GM21737 (cell line): ENCODE measurements around the gene MTCL1.
A peak's percentile ranks its signal among the peaks of the same experiment; 100 is the strongest.

Experiments
- ATAC-seq: cut with Tn5 transposase; IDR thresholded peaks from one replicate; pipeline ENCODE4 v1.9.1; 2021; ENCODE audit warnings: mild to moderate bottlenecking, moderate library complexity; ENCODE audit not compliant: unreplicated experiment

The MTCL1 gene

GRCh38 chr18:8686611-8687010 is 18.7 kb upstream of the MTCL1 start:
- no peak for ATAC-seq

- ATAC-seq: no peak
These were observed 17.0 kb upstream of the MTCL1 start for GRCh38 chr18:8688216-8688800.

GRCh38 chr18:8688816-8689215 is 16.5 kb upstream of the MTCL1 start:
- no peak for ATAC-seq

DNA sequence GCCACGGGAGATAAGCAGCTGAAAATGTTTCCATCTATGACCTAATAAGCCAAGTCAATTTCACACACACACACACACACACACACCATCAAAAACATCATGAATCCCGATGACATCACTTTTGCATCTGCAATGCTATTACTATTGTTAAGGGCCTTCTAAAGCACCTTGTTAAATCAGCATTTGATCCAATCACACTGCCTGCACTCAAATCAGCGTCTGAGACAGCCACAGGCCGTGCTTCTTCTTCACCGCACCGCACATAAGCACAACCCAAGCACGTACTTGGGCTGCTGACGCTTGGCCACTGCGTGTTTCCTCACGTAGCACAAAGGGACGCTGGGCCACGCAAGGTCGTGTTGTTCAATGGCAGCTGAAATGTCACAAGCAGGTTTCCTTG is 15.8 kb upstream of the MTCL1 start:
- ATAC-seq: no peak

DNA sequence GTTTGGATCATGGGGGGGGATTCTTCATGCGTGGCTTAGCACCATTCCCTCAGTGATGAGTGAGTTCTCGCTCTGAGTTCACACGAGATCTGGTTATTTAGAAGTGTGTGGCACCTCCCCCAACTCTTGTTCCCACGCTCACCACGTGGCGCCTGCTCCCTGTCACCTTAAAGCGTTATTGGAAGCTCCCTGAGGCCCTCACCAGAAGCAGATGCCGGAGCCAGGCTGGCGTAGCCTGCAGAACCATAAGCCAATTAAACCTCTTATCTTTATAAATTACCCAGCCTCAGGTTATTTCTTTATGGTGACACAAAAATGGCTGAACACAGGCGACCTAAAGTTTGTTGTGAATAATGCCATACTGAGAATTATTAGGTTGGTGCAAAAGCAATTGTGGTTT is 10.5 kb upstream of the MTCL1 start:
- no peak for ATAC-seq

DNA sequence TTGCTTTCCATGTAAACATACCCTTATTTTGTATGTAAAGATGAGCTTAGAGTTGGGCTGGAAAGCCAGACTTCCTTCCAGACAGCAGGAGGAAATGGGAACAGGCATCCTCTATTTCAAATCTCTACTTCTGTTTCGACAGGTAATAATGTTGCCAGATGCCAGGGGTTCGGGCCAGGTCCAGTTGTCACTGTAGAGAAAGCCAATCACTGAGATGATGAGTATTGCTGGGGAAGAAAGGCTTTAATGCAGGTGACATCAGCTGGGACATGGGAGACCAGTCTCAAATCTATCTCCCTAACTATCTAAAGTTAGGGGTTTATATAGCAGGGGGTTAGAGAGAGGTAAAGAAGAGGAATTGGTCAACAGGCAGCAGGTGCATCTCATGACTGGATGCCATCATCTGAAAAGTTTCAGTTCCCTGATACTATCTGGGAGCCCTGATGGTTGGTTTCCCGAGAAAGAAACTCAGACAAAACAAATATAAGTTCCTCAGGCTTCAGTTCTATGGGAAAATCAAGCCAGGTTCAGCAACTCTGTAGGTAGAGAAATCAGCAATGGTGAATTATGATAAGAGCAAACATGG is 9.3 kb upstream of the MTCL1 start:
- ATAC-seq: peak; percentile 55

DNA sequence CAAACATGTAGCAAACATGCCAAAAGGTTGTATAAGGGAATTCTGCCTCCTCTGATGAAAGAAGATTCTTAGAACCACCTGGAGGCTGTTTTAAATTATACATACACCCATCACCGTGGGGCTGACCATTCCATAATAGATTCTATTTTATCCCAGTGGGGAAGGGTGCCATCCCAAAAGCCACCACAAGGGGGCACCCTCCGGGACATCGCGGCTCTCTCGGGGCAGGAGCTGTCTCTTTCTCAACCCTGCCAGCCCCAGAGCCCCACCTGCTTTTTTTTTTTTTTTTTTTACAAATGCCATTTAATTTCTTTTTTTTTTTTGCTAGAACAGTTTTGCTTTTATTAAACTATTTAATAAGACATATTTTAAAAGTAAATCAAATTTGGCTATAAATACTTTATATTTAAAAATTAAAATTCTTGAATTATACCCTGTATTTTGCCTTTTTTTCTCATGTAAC is 8.6 kb upstream of the MTCL1 start:
- ATAC-seq: no peak

DNA sequence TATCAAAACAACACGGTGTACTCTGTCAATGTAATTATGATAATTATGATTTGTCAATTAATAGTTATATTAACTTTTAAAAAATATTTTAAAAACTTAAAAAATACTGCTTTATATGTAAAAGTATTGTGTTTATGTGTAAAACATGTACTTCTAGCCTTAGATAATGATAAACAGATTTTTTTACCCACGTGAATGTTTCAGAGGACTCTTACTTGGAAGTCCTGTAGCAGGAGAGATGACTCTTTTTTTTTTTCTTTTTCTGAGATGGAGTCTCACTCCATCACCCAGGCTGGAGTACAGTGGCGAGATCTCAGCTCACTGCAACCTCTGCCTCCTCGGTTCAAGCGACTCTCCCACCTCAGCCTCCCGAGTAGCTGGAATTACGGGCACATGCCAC is 6.2 kb upstream of the MTCL1 start:
- ATAC-seq: no peak

GRCh38 chr18:8699948-8700347 is 5.4 kb upstream of the MTCL1 start:
- ATAC-seq: no peak

- ATAC-seq: no peak
These were observed 3.7 kb upstream of the MTCL1 start for GRCh38 chr18:8701546-8702118.

DNA sequence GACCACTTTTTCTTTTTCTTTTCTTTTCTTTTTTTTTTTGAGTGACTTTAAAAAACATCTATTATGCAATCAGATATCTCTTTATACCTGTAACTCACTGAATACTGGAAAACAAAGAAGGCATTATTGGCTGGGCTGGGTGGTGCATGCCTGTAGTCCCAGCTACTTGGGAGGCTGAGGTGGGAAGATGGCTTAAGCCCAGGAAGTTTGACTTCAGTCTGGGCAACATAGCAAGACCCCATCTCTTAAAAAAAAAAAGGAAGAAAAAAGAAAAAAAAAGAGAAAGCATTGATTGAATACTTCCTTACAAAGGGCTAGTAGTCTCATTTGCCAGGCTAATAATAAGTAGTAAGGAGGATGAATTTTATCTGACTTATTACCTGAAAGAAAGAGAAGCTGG is 2.7 kb upstream of the MTCL1 start:
- ATAC-seq: no peak

- ATAC-seq: no peak
These were observed 2.2 kb upstream of the MTCL1 start for GRCh38 chr18:8703092-8703709.

DNA sequence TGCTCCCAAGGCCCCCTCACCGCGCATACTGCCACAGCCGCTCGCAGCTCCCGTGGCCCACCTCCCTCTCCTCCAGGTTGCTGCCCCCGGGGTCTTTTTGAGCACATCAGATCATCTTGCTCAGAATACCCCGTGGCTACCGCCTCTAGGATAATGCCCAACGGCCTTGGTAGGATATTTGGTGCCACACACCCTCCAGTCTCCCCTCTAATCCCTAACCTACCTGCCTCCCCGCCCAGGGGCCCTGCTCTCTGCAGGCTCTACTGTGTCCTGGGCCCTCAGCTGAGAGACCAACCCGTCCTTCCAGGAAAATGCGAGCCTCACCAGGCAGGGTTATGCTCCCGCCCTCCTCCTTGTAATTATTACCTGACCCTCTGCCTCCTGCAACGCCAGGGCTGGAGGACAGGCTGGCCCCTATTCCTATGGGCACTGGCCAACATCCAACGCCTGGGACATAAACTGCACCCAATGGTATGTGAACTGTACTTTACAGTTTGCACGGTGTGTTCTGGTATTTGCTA is 1.5 kb upstream of the MTCL1 start:
- ATAC-seq: no peak

- peak; percentile 84 for ATAC-seq
These were observed 757 bp upstream of the MTCL1 start for GRCh38 chr18:8704361-8705237.

DNA sequence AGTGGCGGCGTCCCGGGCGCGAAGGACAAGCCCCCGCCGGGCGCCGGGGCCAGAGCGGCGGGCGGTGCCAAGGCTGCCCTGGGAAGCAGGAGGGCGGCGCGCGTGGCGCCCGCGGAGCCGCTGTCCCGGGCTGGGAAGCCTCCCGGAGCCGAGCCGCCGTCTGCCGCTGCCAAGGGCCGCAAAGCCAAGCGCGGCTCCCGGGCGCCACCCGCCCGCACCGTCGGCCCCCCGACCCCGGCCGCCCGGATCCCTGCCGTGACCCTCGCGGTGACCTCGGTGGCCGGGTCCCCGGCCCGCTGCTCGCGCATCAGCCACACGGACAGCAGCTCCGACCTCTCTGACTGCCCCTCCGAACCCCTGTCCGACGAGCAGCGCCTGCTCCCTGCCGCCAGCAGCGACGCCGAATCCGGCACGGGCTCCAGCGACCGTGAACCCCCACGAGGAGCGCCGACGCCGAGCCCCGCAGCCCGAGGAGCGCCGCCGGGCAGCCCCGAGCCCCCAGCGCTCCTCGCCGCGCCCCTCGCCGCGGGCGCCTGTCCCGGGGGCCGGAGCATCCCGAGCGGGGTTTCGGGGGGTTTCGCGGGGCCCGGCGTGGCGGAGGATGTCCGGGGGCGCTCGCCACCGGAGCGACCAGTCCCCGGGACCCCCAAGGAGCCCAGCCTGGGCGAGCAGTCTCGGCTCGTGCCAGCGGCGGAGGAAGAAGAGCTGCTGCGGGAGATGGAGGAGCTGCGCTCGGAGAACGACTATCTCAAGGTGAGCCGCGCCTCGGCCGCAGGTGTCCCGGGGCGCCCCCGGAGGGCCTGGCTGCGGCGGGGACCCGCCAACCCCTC is 820 bp downstream of the MTCL1 start:
- ATAC-seq: no peak

- ATAC-seq: no peak
These were observed 1.6 kb downstream of the MTCL1 start for GRCh38 chr18:8706791-8707555.

DNA sequence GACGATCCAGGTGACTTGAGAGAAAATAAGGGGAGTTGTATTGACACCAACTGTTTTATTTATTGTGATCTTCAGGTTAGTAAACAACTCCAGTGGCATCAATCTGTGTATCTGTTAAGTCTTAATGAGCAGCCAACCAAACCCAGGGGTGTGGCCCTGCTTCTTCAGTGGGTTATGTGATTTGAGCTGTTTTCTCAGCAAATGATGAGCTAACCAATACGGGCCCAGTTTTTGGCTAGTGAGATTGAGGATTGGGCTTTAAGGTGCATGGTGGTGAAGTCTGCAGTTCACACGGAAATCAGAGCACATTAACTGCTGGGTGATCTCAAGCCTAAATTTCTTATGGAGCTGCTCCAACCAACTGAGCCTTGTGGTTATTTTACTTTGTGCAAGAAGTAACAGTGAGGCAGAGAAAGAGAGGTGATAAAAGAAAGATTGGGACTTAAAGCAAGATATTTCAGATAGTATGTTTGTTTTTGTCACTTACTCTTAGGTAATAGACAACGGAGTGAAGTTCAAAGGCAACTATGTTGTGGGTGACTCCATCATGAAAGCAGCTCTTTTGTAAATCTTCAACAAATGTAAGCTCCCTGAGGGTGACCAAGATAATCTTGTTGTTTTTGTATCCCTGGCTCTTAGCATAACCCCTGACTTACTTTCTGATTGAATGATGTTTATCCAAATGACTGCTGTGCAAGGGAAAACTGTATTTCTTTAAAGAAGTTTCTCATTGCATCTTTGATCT is 2.4 kb downstream of the MTCL1 start:
- no peak for ATAC-seq

GRCh38 chr18:8708670-8709069 is 3.3 kb downstream of the MTCL1 start:
- no peak for ATAC-seq
